AG09319 (cell line): ENCODE results near the gene DIP2C.
"Not testable (repeated sequence)": the region's sequence is repeated elsewhere in the genome, so short reads cannot be mapped to it uniquely, and the experiment has no call there.

ENCODE experiments used
- DNase-seq: peaks from one replicate; pipeline ENCODE4 v3.0.0-alpha.2; 2010; ENCODE audit warnings: low read depth; ENCODE audit errors: extremely low read depth
- TF ChIP-seq, protein P1 (sequence below): IDR thresholded peaks from 2 replicates; pipeline ENCODE4 v1.5.1; 2011; ENCODE audit warnings: low read depth, mild to moderate bottlenecking, inconsistent platforms, low read length, moderate library complexity

The DIP2C gene

DNA sequence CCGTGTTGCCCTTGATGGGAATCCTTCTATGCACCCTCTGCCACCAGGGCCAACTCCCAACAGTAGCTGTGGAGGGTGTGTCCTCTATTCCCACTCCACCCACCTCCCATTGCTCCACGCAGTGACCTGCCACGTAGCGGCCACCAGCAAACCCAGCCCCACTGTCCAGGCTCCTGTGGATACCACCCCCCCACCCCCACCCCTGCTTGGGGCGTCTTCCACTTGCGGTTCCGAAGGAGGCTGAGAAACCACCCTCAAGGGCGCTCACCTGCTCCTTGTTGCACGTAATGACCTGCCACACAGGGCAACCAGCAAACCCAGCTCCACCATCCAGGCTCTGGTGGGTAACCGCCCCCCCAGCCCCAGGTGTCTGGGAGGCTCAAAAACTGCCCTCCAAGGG, 72.0 kb downstream of the DIP2C start:
- TF ChIP-seq, protein P1, sequence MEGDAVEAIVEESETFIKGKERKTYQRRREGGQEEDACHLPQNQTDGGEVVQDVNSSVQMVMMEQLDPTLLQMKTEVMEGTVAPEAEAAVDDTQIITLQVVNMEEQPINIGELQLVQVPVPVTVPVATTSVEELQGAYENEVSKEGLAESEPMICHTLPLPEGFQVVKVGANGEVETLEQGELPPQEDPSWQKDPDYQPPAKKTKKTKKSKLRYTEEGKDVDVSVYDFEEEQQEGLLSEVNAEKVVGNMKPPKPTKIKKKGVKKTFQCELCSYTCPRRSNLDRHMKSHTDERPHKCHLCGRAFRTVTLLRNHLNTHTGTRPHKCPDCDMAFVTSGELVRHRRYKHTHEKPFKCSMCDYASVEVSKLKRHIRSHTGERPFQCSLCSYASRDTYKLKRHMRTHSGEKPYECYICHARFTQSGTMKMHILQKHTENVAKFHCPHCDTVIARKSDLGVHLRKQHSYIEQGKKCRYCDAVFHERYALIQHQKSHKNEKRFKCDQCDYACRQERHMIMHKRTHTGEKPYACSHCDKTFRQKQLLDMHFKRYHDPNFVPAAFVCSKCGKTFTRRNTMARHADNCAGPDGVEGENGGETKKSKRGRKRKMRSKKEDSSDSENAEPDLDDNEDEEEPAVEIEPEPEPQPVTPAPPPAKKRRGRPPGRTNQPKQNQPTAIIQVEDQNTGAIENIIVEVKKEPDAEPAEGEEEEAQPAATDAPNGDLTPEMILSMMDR = no peak
- DNase-seq = no peak

DNA sequence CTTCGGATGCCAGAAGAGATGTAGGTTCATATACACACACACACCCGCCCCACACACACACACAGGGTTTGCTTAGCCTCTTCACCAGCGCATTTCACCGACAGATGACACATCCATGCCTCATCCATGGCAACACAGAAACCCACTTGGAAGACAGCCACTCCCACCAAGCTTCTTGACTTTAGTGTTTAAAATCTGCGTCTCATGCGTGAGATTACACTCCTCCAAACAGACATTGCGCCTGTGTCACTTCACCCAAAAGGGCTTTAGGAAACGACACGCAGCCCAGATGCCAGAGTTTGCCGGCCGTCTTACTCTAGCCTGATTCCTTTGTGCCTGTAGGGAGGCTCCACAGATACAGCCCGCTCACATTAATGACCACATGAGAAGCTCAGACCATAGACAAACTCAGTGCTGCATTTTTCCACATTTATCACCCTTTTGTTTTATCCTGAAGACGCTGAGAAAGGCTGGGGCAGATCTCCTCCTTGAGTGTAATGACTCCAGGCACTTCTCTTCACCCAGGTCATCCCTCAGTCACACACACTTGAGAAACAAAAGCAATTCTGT, 73.8 kb downstream of the DIP2C start:
- TF ChIP-seq, protein P1 = no peak
- no peak for DNase-seq

DNA sequence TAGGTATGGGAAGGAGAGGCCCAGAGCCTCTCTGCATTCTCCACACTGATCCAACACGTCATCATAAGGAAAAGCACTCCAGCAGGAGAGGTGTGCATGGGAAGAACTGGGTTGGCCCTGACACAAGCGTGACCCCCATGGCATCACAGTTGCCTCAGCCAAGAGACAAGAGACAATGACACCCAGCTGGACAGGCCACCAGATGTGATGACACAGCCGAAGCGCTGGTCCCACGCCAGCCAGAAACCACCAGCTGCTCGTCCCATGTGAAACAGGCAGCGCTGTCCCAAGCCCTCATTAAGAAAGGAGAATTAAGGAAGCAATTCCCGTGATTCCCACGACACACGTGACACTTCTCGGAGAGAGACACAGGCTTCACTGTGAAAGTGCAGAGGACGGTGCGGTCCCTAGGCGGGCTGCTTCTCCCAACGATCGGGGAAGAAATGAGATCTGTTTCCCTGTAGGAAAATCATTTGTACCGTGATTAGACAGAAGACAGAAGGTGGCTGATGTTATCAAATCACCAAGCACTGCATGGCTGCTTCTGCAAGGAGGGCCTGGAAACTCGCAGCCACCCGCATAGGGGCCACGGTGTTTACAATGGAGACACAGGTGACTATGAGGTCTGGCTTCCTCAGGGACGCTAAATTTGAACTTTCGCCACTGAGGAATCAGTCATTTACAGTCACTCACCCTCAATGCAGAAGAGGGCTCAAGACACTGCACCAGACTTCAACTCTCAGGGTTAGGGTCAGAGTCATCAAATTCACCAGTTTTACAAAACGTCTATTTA, 74.5 kb downstream of the DIP2C start:
- no peak for DNase-seq
- TF ChIP-seq, protein P1 = no peak

DNA sequence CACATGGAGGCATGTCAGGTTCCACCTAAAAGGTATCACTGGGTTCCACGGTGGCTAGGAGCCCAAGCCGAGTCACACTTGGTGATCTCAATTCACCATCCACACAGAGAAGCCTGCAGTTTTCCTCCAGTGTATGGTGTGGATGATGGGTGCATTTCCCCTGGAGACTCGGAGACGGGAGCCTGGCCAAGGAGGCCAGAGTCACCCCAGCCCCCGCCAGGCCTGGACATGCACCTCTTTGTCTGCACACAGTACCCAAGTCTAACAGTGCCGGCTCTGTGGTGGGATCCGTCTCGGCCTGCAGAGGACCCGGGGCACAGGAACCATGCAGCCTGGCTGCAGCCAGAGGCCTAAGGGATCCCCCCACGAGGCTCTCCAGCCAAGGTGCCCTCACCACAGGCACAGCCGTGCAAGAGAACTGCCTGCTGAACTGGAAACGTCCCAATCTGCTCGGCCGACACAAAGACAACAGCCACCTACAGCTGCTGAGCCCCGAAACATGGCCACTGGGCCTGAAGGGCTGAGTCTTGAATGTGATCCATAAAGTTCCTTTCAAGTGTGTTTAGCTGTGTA, 75.2 kb downstream of the DIP2C start:
- no peak for DNase-seq
- TF ChIP-seq, protein P1 = no peak

DNA sequence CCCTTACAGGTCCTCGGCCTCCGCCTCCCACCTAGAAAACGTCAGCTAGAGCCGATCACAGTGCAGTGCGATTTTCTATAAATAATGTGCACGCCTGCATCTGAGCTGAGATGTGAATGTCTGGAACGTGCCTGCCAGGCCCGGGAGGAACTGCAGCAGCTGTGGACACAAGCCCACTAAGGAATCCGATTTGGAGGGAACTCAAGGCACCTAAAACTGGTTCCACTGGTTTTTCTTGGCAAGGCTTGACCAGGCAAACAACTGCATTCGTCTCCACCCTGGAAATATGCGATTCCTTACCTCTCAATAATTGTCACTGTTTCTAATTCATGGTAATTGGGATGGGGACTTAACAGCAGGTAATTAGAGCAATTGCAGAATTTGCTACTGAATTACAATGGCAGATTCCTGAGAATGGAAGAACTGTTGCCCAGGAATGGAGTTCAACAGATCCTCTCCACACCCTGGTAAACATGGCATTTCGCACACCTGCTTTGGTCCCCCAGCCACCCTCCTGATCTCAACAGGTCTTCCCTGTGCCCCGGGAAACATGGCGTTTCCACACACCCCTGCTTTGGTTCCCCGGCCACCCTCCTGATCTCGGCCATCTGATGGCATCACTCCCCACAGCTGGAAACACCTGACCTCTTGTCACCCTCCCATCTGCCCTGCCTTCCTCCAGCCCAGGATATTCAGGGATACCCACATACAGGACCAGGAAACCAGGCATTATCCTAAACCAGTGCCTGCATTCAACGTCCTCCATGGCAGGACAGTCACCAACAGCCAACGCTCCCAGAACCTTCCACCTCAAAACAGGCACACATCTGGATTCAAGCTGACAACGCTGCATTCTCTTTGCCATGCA, 76.0 kb downstream of the DIP2C start:
- TF ChIP-seq, protein P1 = no peak
- DNase-seq = no peak

DNA sequence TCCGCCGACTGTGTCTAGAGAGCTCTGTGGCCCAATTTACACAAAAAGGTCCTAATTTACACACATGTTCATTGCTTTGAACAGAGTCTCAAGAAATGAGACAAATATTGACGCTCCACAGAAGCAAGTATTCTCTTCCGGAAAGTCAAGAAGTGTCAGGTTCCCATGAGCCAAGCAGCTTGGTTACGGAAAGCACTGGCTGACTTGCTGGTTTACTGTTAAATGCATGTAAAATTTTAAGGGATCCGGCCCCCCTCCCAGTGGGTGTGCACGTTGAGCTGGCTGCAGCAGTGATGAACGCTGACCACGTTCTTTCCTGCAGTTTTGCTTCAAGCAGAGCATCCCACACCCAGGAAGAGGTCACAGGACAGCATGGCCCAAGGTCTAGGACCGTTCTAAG, 76.8 kb downstream of the DIP2C start:
- no peak for DNase-seq
- TF ChIP-seq, protein P1 = no peak

DNA sequence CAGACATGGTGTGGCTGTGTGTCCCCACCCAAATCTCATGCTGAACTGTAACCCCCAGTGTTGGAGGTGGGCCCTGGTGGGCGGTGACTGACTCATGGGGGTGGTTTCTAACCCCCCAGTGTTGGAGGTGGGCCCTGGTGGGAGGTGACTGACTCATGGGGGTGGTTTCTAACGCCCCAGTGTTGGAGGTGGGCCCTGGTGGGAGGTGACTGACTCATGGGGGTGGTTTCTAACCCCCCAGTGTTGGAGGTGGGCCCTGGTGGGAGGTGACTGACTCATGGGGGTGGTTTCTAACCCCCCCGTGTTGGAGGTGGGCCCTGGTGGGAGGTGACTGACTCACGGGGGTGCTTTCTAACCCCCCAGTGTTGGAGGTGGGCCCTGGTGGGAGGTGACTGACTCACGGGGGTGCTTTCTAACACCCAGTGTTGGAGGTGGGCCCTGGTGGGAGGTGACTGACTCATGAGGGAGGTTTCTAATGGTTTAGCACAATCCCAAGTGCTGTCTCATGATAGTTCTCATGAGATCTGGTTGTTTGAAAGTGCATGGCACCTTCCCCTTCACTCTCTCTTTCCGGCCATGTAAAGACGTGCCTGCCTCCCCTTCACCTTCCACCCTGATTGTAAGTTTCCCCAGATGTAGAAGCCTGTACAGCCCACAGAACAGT, 78.7 kb downstream of the DIP2C start:
- not testable (repeated sequence) for DNase-seq
